HL-60 (cell line): ENCODE measurements around the gene SMURF2.

Source experiments
- CTCF ChIP-seq: IDR thresholded peaks from one replicate; pipeline ENCODE4 v1.5.1; 2011; ENCODE audit warnings: low read length, control low read depth, inconsistent platforms; ENCODE audit not compliant: insufficient read depth
- POLR2AphosphoS5 ChIP-seq: IDR thresholded peaks from 2 replicates; pipeline ENCODE4 v1.6.1; 2012; ENCODE audit warnings: low read depth
- SPI1 ChIP-seq: IDR thresholded peaks from 2 replicates; pipeline ENCODE4 v1.6.1; 2012; ENCODE audit warnings: low read depth, mild to moderate bottlenecking, borderline replicate concordance

GRCh38 chr17:64651889-64652288 is 10.2 kb downstream of the SMURF2 start:
- no peak for TF ChIP-seq CTCF
- TF ChIP-seq POLR2AphosphoS5, result no peak
- no peak for TF ChIP-seq SPI1
